Spleen (tissue), 11 donors: ENCODE data around the gene FUT8. TPM values are rescaled to one million over a fixed set of nuclear protein-coding genes. Genes with fewer than 3 reads are reported as not detected.

Experiments used
- DNase-seq: peaks from one replicate; pipeline ENCODE4 v3.0.0-alpha.2; 2020
- H3K27ac ChIP-seq, 8 donors: fragments of 200-600 bp; sonication (generic) in 7 of 8; 1 replicate in 4 of 8; 2 replicates in 4 of 8; pipeline versions ENCODE4 v1.5.0 to v1.8.0; 2016 to 2021; ENCODE audit warnings: inconsistent platforms in 4 of 8, mild to moderate bottlenecking in 4 of 8, moderate library complexity in 1 of 8
- H3K27me3 ChIP-seq, 7 donors: fragments of 200-600 bp; sonication (generic) in 6 of 7; replicated peaks in 1 of 7; 1 replicate in 4 of 7; 2 replicates in 3 of 7; pipeline versions ENCODE4 v1.5.0 to v1.8.0; 2016 to 2021; ENCODE audit warnings: inconsistent platforms in 3 of 7, mild to moderate bottlenecking in 1 of 7
- H3K36me3 ChIP-seq, 6 donors: fragments of 200-600 bp; sonication (generic) in 5 of 6; 1 replicate in 4 of 6; 2 replicates in 2 of 6; pipeline versions ENCODE4 v1.5.0 to v1.8.0; 2016 to 2021; ENCODE audit warnings: inconsistent platforms in 2 of 6
- H3K4me1 ChIP-seq, 6 donors: fragments of 200-600 bp; sonication (generic) in 5 of 6; 1 replicate in 3 of 6; 2 replicates in 3 of 6; pipeline versions ENCODE4 v1.5.0 to v1.8.0; 2016 to 2021; ENCODE audit warnings: inconsistent platforms in 3 of 6
- H3K4me3 ChIP-seq, 8 donors: fragments of 200-600 bp; sonication (generic) in 7 of 8; 1 replicate in 4 of 8; 2 replicates in 4 of 8; pipeline versions ENCODE4 v1.5.0 to v1.8.0; 2016 to 2021; ENCODE audit warnings: inconsistent platforms in 4 of 8, mild to moderate bottlenecking in 4 of 8, moderate library complexity in 2 of 8
- H3K9me3 ChIP-seq, 8 donors: fragments of 200-600 bp; sonication (generic) in 7 of 8; 1 replicate in 4 of 8; 2 replicates in 4 of 8; pipeline versions ENCODE4 v1.5.0 to v1.8.0; 2016 to 2021; ENCODE audit warnings: inconsistent platforms in 4 of 8
- CTCF ChIP-seq, 11 experiments: fragments of 200-600 bp in 7 of 11; fragments of 450-650 bp in 4 of 11; sonication (generic) in 4 of 11; IDR thresholded peaks in 8 of 11; conservative IDR thresholded peaks in 3 of 11; 1 replicate in 7 of 11; 2 replicates in 4 of 11; pipeline versions ENCODE4 v1.4.0 to v1.8.0; 2016 to 2021; ENCODE audit warnings: antibody characterized with exemption in 11 of 11, inconsistent platforms in 4 of 11, mild to moderate bottlenecking in 1 of 11
- POLR2A ChIP-seq, 3 donors: fragments of 450-650 bp; IDR thresholded peaks; one replicate each; pipeline ENCODE4 v1.5.1; 2017; ENCODE audit warnings: antibody characterized with exemption in 3 of 3, mild to moderate bottlenecking in 1 of 3
- POLR2AphosphoS5 ChIP-seq, 3 donors: sonication (generic); formaldehyde crosslinking; IDR thresholded peaks; one replicate each; pipeline ENCODE4 v1.5.1; 2017; ENCODE audit warnings: antibody characterized with exemption in 3 of 3
- WGBS, 5 donors: extraction: QIAGEN DNeasy Blood & Tissue Kit in 3 of 5; methylation state at CpG; one replicate each; pipeline versions ENCODE4 v1.1.5 to v1.1.7; 2013 to 2018; 5-methylcytosine and 5-hydroxymethylcytosine counted together
- intact Hi-C: fragments of 100-400 bp; cut with DNase I; formaldehyde crosslinking; loops from one replicate; pipeline ENCODE4 v1.15.0; 2023; ENCODE audit warnings: low total_unique reads
- polyA plus RNA-seq, 3 donors: library from polyadenylated mRNA; stranded (reverse); fragments of 200-250 nt; gene quantifications; one replicate each; pipeline ENCODE4 v1.2.1, GENCODE V29; 2013
- total RNA-seq, 7 donors: library from RNA; depleted of rRNA in 3 of 7; stranded (reverse); fragments of >200 nt in 3 of 7; fragmentation: NEBNext Ultra II Directional in 4 of 7; extraction: Animal tissue kit (Norgen Biotek cat#: 25700) in 4 of 7; gene quantifications; one replicate each; pipeline versions ENCODE4 v1.1.0 to v1.2.1, GENCODE V29; 2016 to 2021
- donor health status: healthy with polysubstance abuse.
- donor health status: DM: no; HTN: no; CAD: no; lungs with moderate emphysema.
- donor health status: DM: no; HTN: no; CAD: no.
- donor health status: Bipolar disorder and iron deficiency.
- donor health status: healthy.
- donor health status: DM: no; HTN: no; CAD: no.
- donor health status: DM: yes; HTN: yes; CAD: no.

Gene FUT8
- total and polyA plus RNA-seq, 10 donors: 9.4 to 75.1 (median 53.0) TPM

- H3K4me1 ChIP-seq: peaks cover 0 to 6% (median 0%) of the 10 kb centered on the region in 6 donors
- peaks cover 0 to 15% (median 0%) of the 10 kb centered on the region in 6 donors for H3K36me3 ChIP-seq
- no peak for DNase-seq
- no peaks in the 10 kb centered on the region for H3K27me3 ChIP-seq
- H3K4me3 ChIP-seq: no peak overlapping the region
- peaks cover 0 to 59% (median 50%) of the 10 kb centered on the region in 8 donors for H3K9me3 ChIP-seq
- 73 to 88% (median 81%) methylated on average over 3 of the region's 3 CpGs for WGBS, 5 donors
- H3K27ac ChIP-seq: no peak overlapping the region
- intact Hi-C loops: no loop called here
- no peak for TF ChIP-seq POLR2A (IDR thresholded peaks at IDR 0.05)
- no peak for TF ChIP-seq CTCF (IDR thresholded peaks at IDR 0.05 in 8 of 11, conservative IDR thresholded peaks at IDR 0.05 in 3 of 11)
These were observed 118.6 kb downstream of the FUT8 start for GRCh38 chr14:65531148-65531547.

- Histone ChIP-seq H3K4me3 (no peak overlapping the region), H3K9me3 (peaks cover 0 to 51% (median 36%) of the 10 kb centered on the region in 8 donors), H3K4me1 (peaks cover 0 to 6% (median 0%) of the 10 kb centered on the region in 6 donors), H3K27me3 (no peaks in the 10 kb centered on the region), H3K27ac (no peak overlapping the region), H3K36me3 (peaks cover 0 to 8% (median 0%) of the 10 kb centered on the region in 6 donors)
- no peak for DNase-seq
- intact Hi-C loops: no loop called here
- WGBS, 5 donors: 77 to 99% (median 97%) methylated on average over 4 of the region's 4 CpGs
- TF ChIP-seq CTCF (IDR thresholded peaks at IDR 0.05 in 8 of 11, conservative IDR thresholded peaks at IDR 0.05 in 3 of 11) (no peak), POLR2AphosphoS5 (IDR thresholded peaks at IDR 0.05) (no peak), POLR2A (IDR thresholded peaks at IDR 0.05) (no peak)
These were observed 121.3 kb downstream of the FUT8 start for GRCh38 chr14:65533736-65534404.

- H3K4me1 ChIP-seq: no peaks in the 10 kb centered on the region
- no peak for DNase-seq
- no peak overlapping the region for H3K4me3 ChIP-seq
- no peak overlapping the region for H3K27ac ChIP-seq
- intact Hi-C loops: no loop called here
- TF ChIP-seq POLR2AphosphoS5 (IDR thresholded peaks at IDR 0.05): no peak
- no peak for TF ChIP-seq POLR2A (IDR thresholded peaks at IDR 0.05)
- no peak for TF ChIP-seq CTCF (IDR thresholded peaks at IDR 0.05 in 8 of 11, conservative IDR thresholded peaks at IDR 0.05 in 3 of 11)
- 92 to 100% (median 95%) methylated on average over 2 of the region's 2 CpGs for WGBS, 5 donors
- H3K27me3 ChIP-seq: no peaks in the 10 kb centered on the region
- peaks cover 0 to 47% (median 36%) of the 10 kb centered on the region in 8 donors for H3K9me3 ChIP-seq
- H3K36me3 ChIP-seq: peaks cover 0 to 5% (median 0%) of the 10 kb centered on the region in 6 donors
These were observed 124.4 kb downstream of the FUT8 start for GRCh38 chr14:65536781-65537423.

GRCh38 chr14:65548878-65549277, 136.3 kb downstream of the FUT8 start:
- H3K9me3 ChIP-seq: no peaks in the 10 kb centered on the region
- no peak for DNase-seq

More at GRCh38 chr14:65548878-65549277, 136.3 kb downstream of the FUT8 start:
- TF ChIP-seq POLR2A (IDR thresholded peaks at IDR 0.05): no peak
- TF ChIP-seq CTCF (IDR thresholded peaks at IDR 0.05 in 8 of 11, conservative IDR thresholded peaks at IDR 0.05 in 3 of 11): no peak
- no peak for TF ChIP-seq POLR2AphosphoS5 (IDR thresholded peaks at IDR 0.05)
- no peak overlapping the region for H3K4me3 ChIP-seq
- 87 to 96% (median 92%) methylated on average over 2 of the region's 2 CpGs for WGBS, 5 donors
- H3K27me3 ChIP-seq: no peaks in the 10 kb centered on the region
- intact Hi-C loops: no loop called here
- H3K27ac ChIP-seq: no peak overlapping the region
- peaks cover 0 to 5% (median 0%) of the 10 kb centered on the region in 6 donors for H3K4me1 ChIP-seq
- no peaks in the 10 kb centered on the region for H3K36me3 ChIP-seq
